Left lung (tissue), 10 donors: ENCODE results near the gene ACTR3. TPM values are rescaled to one million over a fixed set of nuclear protein-coding genes. Genes with fewer than 3 reads are reported as not detected.
A peak's percentile ranks its signal among the peaks of the same experiment; 100 is the strongest.

Source experiments
- ATAC-seq: fragments of 200-7000 bp; cut with Tn5 transposase; one replicate; pipeline ENCODE4 v1.9.1; 2020; ENCODE audit warnings: moderate library complexity
- DNase-seq, 4 donors: peaks; one replicate each; pipeline ENCODE4 v3.0.0-alpha.2; 2013 to 2020
- H3K27ac ChIP-seq, 2 donors: fragments of 200-600 bp; sonication (generic) in 1 of 2; one replicate each; pipeline versions ENCODE4 v1.5.0 to v1.8.0; 2020 to 2021
- H3K27me3 ChIP-seq, 2 donors: fragments of 200-600 bp; sonication (generic) in 1 of 2; one replicate each; pipeline versions ENCODE4 v1.5.0 to v1.8.0; 2020 to 2021
- H3K36me3 ChIP-seq, 2 donors: fragments of 200-600 bp; sonication (generic) in 1 of 2; one replicate each; pipeline versions ENCODE4 v1.5.0 to v1.8.0; 2020 to 2021
- H3K4me1 ChIP-seq, 2 donors: fragments of 200-600 bp; one replicate each; pipeline ENCODE4 v1.8.0; 2021
- H3K4me3 ChIP-seq, 2 donors: fragments of 200-600 bp; sonication (generic) in 1 of 2; one replicate each; pipeline versions ENCODE4 v1.5.0 to v1.8.0; 2020 to 2021; ENCODE audit warnings: mild to moderate bottlenecking in 1 of 2
- H3K9me3 ChIP-seq, 2 donors: fragments of 200-600 bp; sonication (generic) in 1 of 2; one replicate each; pipeline versions ENCODE4 v1.5.0 to v1.8.0; 2020 to 2021
- CTCF ChIP-seq, 2 donors: fragments of 200-600 bp; sonication (generic) in 1 of 2; IDR thresholded peaks; one replicate each; pipeline versions ENCODE4 v1.5.0 to v1.8.0; 2021; ENCODE audit warnings: antibody characterized with exemption in 2 of 2
- intact Hi-C, 2 donors: fragments of 100-400 bp; cut with DNase I; formaldehyde crosslinking; loops; one replicate each; pipeline versions ENCODE4 v1.11.2 to v1.14.2; 2022
- polyA plus RNA-seq, 6 donors: library from polyadenylated mRNA; unstranded; fragments of 120-200 nt; gene quantifications; one replicate each; pipeline ENCODE4 v1.2.1, GENCODE V29; 2013; ENCODE audit not compliant: insufficient read length in 6 of 6
- total RNA-seq, 2 donors: library from RNA; stranded (reverse); fragmentation: NEBNext Ultra II Directional; extraction: Animal tissue kit (Norgen Biotek cat#: 25700); gene quantifications; one replicate each; pipeline ENCODE4 v1.2.1, GENCODE V29; 2021
- donor health status: DM: no; HTN: yes; CAD: no.
- donor health status: DM: no; HTN: no; CAD: no.

ACTR3 gene
- total and polyA plus RNA-seq, 8 donors, result 151 to 324 (median 161) TPM

GRCh38 chr2:113861740-113862139 lies 28.1 kb upstream of the ACTR3 start:
- intact Hi-C loops, result no loop called here
- no peak for TF ChIP-seq CTCF (IDR thresholded peaks at IDR 0.05)

GRCh38 chr2:113863144-113863543 lies 26.7 kb upstream of the ACTR3 start:
- peak overlapping the region in 1 of 2 donors; percentile 55 for H3K27ac ChIP-seq
- H3K9me3 ChIP-seq, result no peaks in the 10 kb centered on the region
- no peak overlapping the region for H3K4me3 ChIP-seq
- H3K27me3 ChIP-seq, result no peaks in the 10 kb centered on the region
- no peak for TF ChIP-seq CTCF (IDR thresholded peaks at IDR 0.05)
- peak; percentile 52 for ATAC-seq
- H3K4me1 ChIP-seq, result peaks cover 0 to 16% of the 10 kb centered on the region in 2 donors
- no peaks in the 10 kb centered on the region for H3K36me3 ChIP-seq
- intact Hi-C loops, result no loop called here
- DNase-seq, result no peak

More at GRCh38 chr2:113861740-113862139, 28.1 kb upstream of the ACTR3 start:
- no peak for DNase-seq
- no peak overlapping the region for H3K27ac ChIP-seq
- H3K4me3 ChIP-seq, result no peak overlapping the region
- H3K36me3 ChIP-seq, result no peaks in the 10 kb centered on the region
- H3K9me3 ChIP-seq, result no peaks in the 10 kb centered on the region
- H3K27me3 ChIP-seq, result no peaks in the 10 kb centered on the region
- H3K4me1 ChIP-seq, result peaks cover 0 to 28% of the 10 kb centered on the region in 2 donors
- no peak for ATAC-seq

- ATAC-seq, result no peak
- no peak for TF ChIP-seq CTCF (IDR thresholded peaks at IDR 0.05)
- H3K27ac ChIP-seq, result no peak overlapping the region
- intact Hi-C loops, result no loop called here
- peaks cover 0 to 10% of the 10 kb centered on the region in 2 donors for H3K4me1 ChIP-seq
- no peak overlapping the region for H3K4me3 ChIP-seq
- no peaks in the 10 kb centered on the region for H3K9me3 ChIP-seq
- H3K27me3 ChIP-seq, result no peaks in the 10 kb centered on the region
- no peak for DNase-seq
- no peaks in the 10 kb centered on the region for H3K36me3 ChIP-seq
Measured at GRCh38 chr2:113867571-113867970, 22.3 kb upstream of the ACTR3 start.

- Histone ChIP-seq H3K27ac (no peak overlapping the region), H3K9me3 (no peaks in the 10 kb centered on the region), H3K4me1 (no peaks in the 10 kb centered on the region), H3K27me3 (no peaks in the 10 kb centered on the region), H3K4me3 (no peak overlapping the region), H3K36me3 (no peaks in the 10 kb centered on the region)
- ATAC-seq, result no peak
- no peak for DNase-seq
- intact Hi-C loops, result no loop called here
- no peak for TF ChIP-seq CTCF (IDR thresholded peaks at IDR 0.05)
Measured at GRCh38 chr2:113869253-113869652, 20.6 kb upstream of the ACTR3 start.

GRCh38 chr2:113872201-113872600 lies 17.7 kb upstream of the ACTR3 start:
- Histone ChIP-seq H3K27me3 (no peaks in the 10 kb centered on the region), H3K27ac (no peak overlapping the region), H3K36me3 (no peaks in the 10 kb centered on the region), H3K9me3 (no peaks in the 10 kb centered on the region), H3K4me1 (peaks cover 0 to 6% of the 10 kb centered on the region in 2 donors), H3K4me3 (no peak overlapping the region)
- intact Hi-C loops, result loop anchor here in 1 of 2 donors (10.0 kb wide), 1 partner anchor 107 kb away; no protein-coding TSS in a partner anchor
- TF ChIP-seq CTCF (IDR thresholded peaks at IDR 0.05), result no peak
- ATAC-seq (no peak), DNase-seq (no peak)
